ENCODE data around the gene GABRG3. TPM values are rescaled to one million over a fixed set of nuclear protein-coding genes. Genes with fewer than 3 reads are reported as not detected.
A peak's percentile ranks its signal among the peaks of the same experiment; 100 is the strongest.

GABRG3 gene
- total and polyA plus RNA-seq, 2 experiments from 2014 or later = 0.10 to 1.4 TPM

GRCh38 chr15:27089676-27090075 lies 118.7 kb downstream of the GABRG3 start:
- H4K20me1 ChIP-seq (replicated peaks; ENCODE audit: insufficient read depth) = no peaks in the 10 kb centered on the region
- TF ChIP-seq ETS1 (IDR thresholded peaks at IDR 0.05) (no peak), JUNB (IDR thresholded peaks at IDR 0.05; ENCODE audit: unreplicated experiment) (no peak)
- no peak overlapping the region for H3K4me3 ChIP-seq
- peaks cover 9% of the 10 kb centered on the region for H3K4me1 ChIP-seq (ENCODE audit: insufficient read depth)
- H3K79me2 ChIP-seq (replicated peaks; ENCODE audit: insufficient read depth) = no peaks in the 10 kb centered on the region
- no peaks in the 10 kb centered on the region for H3K36me3 ChIP-seq (ENCODE audit: insufficient read depth)
- H3K9me2 ChIP-seq (ENCODE audit: insufficient read depth) = no peaks in the 10 kb centered on the region
- no peaks in the 10 kb centered on the region for H3K27me3 ChIP-seq (ENCODE audit: insufficient read depth)
- no peak overlapping the region for H3K4me2 ChIP-seq
- peaks cover 15% of the 10 kb centered on the region for H3K9me3 Mint-ChIP-seq
- DNase-seq (ENCODE audit: low spot score) = no peak
- H3K4me3 Mint-ChIP-seq = no peak overlapping the region
- ATAC-seq = no peak
- no peaks in the 10 kb centered on the region for H3K36me3 Mint-ChIP-seq (ENCODE audit: low read depth)
- H3K27ac ChIP-seq (ENCODE audit: low read depth) = no peak overlapping the region
- H3K27me3 Mint-ChIP-seq (ENCODE audit: insufficient read depth, low read depth, poor library complexity) = peaks cover 5% of the 10 kb centered on the region
- no peaks in the 10 kb centered on the region for H3F3A ChIP-seq (replicated peaks; ENCODE audit: low read depth)
- peaks cover 23% of the 10 kb centered on the region for H3K4me1 Mint-ChIP-seq
- no peak overlapping the region for H3K27ac Mint-ChIP-seq
- H2AFZ ChIP-seq = no peak overlapping the region

- no peaks in the 10 kb centered on the region for H3K9me2 ChIP-seq (ENCODE audit: insufficient read depth)
- DNase-seq (ENCODE audit: low spot score) (no peak), ATAC-seq (no peak)
- no peaks in the 10 kb centered on the region for H3K79me2 ChIP-seq (replicated peaks; ENCODE audit: insufficient read depth)
- Mint-ChIP-seq H3K4me1 (peaks cover 16% of the 10 kb centered on the region; the same call in 2 of the 3 replicates), H3K36me3 (ENCODE audit: low read depth) (no peaks in the 10 kb centered on the region), H3K27me3 (ENCODE audit: insufficient read depth, low read depth, poor library complexity) (peaks cover 5% of the 10 kb centered on the region), H3K27ac (no peak overlapping the region; the same call in 1 of the 2 replicates), H3K4me3 (no peak overlapping the region), H3K9me3 (peaks cover 15% of the 10 kb centered on the region)
- H3K4me1 ChIP-seq (ENCODE audit: insufficient read depth) = peaks cover 9% of the 10 kb centered on the region
- no peaks in the 10 kb centered on the region for H3K36me3 ChIP-seq (ENCODE audit: insufficient read depth)
- peak overlapping the region; percentile 97; the same call in 1 of the 2 replicates for H2AFZ ChIP-seq
- no peak overlapping the region for H3K27ac ChIP-seq (ENCODE audit: low read depth)
- no peak overlapping the region for H3K4me2 ChIP-seq
- H4K20me1 ChIP-seq (replicated peaks; ENCODE audit: insufficient read depth) = no peaks in the 10 kb centered on the region
- TF ChIP-seq ZNF462 (CRISPR knock-in tag; IDR thresholded peaks at IDR 0.05) (no peak), ZNF114 (CRISPR knock-in tag; IDR thresholded peaks at IDR 0.05) (no peak), JUNB (IDR thresholded peaks at IDR 0.05; ENCODE audit: unreplicated experiment) (no peak), EZH2 (IDR thresholded peaks at IDR 0.05; ENCODE audit: low read depth, unreplicated experiment) (no peak), CREB1 (CRISPR knock-in tag; IDR thresholded peaks at IDR 0.05; ENCODE audit: low read depth) (no peak), NANOG (IDR thresholded peaks at IDR 0.05; ENCODE audit: borderline replicate concordance) (no peak)
- no peaks in the 10 kb centered on the region for H3K27me3 ChIP-seq (ENCODE audit: insufficient read depth)
- H3K4me3 ChIP-seq = no peak overlapping the region
- no peaks in the 10 kb centered on the region for H3F3A ChIP-seq (replicated peaks; ENCODE audit: low read depth)
These were observed 120.4 kb downstream of the GABRG3 start for GRCh38 chr15:27091270-27091940.

Data from GM23338 (cell line).